22Rv1 (cell line): ENCODE data around the gene SCGN.

ENCODE experiments used
- CTCF ChIP-seq: fragments of 450-650 bp; IDR thresholded peaks from 2 replicates; pipeline ENCODE4 v1.5.1; 2017; ENCODE audit warnings: mild to moderate bottlenecking
- ZFX ChIP-seq: fragments of 450-650 bp; IDR thresholded peaks from 2 replicates; pipeline ENCODE4 v1.6.1; 2017; ENCODE audit warnings: antibody characterized with exemption, borderline replicate concordance

DNA sequence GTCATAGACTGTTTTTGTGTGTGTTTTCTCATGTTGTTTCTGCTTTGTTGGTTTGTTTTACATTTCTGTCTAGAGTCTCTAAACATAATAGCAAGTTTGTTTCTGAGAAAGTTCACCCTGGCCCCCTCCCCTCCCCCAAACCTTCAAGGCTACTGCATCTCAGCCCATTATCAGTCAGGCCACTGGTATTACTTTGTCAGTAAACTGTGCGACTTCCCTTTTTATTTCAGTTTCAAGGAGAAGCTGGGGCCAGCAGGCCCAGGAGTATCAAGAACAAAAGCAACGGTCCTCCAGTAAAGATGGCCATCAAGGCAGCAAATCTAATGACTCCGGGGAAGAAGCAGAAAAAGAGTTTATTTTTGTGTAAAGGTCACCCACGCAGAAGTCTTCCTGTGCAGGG lies 32.8 kb upstream of the SCGN start:
- TF ChIP-seq CTCF (no peak), ZFX (no peak)
